GM13977 (cell line): ENCODE results near the gene OSBPL6.

Source experiments
- DNase-seq: peaks from one replicate; pipeline ENCODE4 v3.0.0; 2012; ENCODE audit warnings: low spot score
- in situ Hi-C: fragments of 300-500 bp; cut with MboI; formaldehyde crosslinking; loops from one replicate; pipeline ENCODE4 v1.12.0; 2022; ENCODE audit warnings: low sequenced_read_pairs, low pct_unique_long_range_greater_than_20kb, mixed read lengths, inconsistent platforms; ENCODE audit not compliant: unreplicated experiment
- TF ChIP-seq, protein P1 (sequence below): IDR thresholded peaks from 2 replicates; pipeline ENCODE4 v1.5.1; 2012; ENCODE audit warnings: mild to moderate bottlenecking, control low read depth; ENCODE audit not compliant: insufficient read depth; ENCODE audit errors: extremely low read depth, missing control alignments

Gene OSBPL6

DNA sequence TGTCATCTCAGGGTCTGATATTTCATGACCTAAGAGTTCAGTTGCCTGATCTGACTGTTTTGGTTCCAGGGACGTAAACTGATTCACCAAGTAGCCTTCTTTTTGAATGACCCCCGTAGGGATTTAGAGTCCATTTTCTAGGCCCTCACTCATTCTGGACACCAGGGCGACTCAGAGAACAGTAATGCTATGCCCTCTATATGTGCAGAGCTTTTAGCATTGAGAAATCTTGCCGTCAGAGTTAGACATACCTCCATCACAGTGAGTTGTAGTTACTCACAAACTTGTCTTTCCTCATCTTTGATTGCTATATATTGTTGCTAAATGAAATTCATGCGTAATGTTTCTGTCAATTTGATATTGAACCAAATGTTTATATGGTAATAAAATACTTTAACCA is 92.3 kb downstream of the OSBPL6 start:
- TF ChIP-seq, protein P1, sequence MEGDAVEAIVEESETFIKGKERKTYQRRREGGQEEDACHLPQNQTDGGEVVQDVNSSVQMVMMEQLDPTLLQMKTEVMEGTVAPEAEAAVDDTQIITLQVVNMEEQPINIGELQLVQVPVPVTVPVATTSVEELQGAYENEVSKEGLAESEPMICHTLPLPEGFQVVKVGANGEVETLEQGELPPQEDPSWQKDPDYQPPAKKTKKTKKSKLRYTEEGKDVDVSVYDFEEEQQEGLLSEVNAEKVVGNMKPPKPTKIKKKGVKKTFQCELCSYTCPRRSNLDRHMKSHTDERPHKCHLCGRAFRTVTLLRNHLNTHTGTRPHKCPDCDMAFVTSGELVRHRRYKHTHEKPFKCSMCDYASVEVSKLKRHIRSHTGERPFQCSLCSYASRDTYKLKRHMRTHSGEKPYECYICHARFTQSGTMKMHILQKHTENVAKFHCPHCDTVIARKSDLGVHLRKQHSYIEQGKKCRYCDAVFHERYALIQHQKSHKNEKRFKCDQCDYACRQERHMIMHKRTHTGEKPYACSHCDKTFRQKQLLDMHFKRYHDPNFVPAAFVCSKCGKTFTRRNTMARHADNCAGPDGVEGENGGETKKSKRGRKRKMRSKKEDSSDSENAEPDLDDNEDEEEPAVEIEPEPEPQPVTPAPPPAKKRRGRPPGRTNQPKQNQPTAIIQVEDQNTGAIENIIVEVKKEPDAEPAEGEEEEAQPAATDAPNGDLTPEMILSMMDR: no peak
- DNase-seq: no peak
- in situ Hi-C loops: no loop called here

DNA sequence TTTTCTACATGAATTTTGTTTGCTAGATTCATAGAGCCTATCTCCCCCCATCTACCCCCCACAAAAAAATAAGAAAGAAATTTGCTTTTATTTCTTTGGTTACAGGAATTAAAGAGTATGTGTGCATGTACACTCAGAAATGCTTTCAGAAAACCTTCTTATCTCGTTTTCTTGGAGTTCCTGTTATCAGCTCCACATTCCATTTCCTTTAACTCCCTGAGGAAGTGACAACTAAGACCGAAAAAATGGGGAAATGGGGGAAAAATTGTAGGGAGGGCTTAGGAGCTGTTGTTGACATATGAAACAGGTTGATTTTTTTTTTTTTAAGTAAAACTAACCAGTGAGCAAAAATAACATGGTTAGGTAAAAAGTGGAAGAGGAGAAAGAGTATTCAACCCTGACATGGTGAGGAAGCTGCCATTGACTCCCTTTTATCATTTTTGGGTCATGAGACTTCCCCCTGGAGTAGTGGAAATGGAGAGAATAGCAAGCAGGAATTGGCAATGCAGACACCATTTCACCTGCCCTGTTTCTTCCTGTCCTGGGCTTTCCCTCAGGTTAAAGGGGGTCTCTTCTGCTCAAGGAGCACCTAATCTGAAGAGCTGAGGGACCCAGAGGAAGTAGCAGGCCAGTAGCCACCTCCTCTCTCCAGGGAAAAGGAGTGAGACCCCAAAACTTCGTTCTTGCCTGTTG is 93.5 kb downstream of the OSBPL6 start:
- TF ChIP-seq, protein P1: no peak
- in situ Hi-C loops: no loop called here
- no peak for DNase-seq

DNA sequence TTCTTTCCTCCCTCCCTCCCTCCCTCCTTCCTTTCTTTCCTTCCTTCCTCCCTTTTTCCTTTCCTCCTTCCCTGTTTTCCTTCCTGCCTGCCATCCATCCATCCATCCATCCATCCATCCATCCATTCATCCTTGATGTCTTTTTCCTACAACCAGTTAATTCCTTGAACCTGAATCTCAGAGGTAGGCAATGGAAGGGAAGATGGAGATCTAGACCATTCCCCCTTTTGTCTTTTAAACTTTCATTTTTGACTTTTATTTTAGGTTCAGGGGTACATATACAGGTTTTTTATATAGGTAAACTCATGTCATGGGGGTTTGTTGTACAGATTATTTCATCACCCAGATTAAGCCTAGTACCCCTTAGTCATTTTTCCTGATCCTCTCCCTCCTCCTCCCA is 97.4 kb downstream of the OSBPL6 start:
- TF ChIP-seq, protein P1: no peak

DNA sequence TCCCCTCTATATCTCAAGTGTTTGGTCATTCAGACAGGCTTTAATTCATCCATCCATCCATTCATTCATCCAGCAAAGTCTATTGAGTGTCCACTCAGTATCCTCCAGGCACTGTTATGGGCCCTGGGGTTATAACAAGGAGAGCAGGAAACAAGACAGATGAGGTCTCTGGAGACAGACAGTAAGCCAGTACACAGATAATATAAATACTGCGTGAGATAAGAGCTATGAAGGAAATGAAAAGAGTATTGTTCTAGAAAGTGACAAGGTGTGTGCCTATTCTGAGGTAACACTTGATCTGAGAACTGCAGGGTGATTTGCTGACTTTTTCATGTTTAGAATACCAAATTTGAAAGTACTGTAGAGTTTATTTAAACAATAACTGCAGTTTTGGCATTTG is 98.3 kb downstream of the OSBPL6 start:
- in situ Hi-C loops: no loop called here
- TF ChIP-seq, protein P1: no peak
- DNase-seq: no peak

More for the DNA sequence above, 97.4 kb downstream of the OSBPL6 start:
- no peak for DNase-seq
- in situ Hi-C loops: no loop called here

DNA sequence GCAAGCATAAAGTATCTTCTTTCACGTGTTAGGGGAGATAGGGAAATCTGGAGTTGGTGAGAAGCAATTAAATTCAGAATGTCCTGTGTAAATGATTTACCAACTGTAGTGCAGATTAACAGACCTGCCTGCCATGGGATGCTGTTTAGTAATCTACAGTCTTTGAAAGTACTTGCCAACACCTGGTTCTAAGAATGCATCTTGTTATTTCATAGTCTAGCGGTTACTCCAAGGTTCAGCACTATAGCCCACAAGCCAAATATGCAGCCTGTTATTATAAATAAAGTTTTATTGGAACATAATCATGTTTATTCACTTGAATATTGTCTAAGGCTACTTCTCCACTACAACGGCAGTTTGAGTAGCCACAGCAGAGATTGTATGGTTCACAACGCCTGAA is 100.8 kb downstream of the OSBPL6 start:
- TF ChIP-seq, protein P1: no peak
- no peak for DNase-seq
- in situ Hi-C loops: no loop called here

DNA sequence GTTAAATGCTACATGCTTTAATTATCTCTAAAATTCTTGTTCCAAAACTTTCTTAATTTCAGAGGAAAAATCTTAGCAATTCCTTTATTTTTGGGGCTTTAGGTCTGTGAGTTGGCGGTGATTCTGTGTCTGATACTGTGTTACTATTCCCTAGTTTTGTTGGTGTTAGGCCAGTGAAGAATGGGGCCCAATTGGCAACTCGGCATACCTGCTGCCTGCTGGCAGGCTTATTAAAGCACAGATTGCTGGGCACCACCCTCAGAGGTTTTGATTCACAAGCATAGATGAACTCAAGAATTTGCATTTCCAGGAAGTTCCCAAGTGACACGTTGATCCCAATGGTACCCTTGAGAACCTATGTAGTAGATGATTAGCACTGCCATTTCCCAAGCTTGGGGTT is 101.6 kb downstream of the OSBPL6 start:
- no peak for DNase-seq
- TF ChIP-seq, protein P1: no peak
- in situ Hi-C loops: no loop called here
